Amygdala (tissue), 56 donors: ENCODE data around the gene PHC2.

Source experiments
- DNase-seq, 56 donors: peaks; one replicate each; lab custom pipeline; 2025; lab: John Stamatoyannopoulos, UW

PHC2 gene

DNA sequence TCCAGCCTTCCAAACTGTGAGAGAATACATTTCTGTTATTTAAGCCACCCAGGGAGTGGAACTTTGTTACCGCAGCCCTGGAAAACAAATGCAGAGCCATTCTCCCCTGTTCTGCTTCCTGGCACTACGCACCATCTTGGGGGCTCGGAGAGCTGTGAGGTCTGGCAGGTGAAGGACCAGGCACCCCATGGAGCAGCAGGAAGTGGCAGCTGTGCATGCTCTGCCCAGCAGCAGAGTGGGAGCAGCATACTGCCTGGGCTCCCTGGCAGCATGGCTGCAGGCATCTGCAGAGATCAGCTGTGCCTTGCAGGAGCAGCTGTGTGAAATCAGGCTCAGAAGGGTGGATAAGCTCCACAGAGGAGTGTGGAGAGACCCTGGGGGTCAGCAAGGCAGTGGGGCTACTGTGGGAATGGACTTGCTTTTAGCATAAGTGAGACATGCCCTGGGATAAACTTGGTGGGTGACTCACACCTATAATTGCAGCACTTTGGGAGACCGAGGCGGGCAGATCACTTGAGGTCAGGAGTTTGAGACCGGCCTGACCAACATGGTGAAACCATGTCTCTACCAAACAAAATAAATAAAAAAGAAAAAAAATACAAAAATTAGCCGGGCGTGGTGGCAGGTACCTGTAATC lies 23.9 kb upstream of the PHC2 start:
- no peak for DNase-seq

DNA sequence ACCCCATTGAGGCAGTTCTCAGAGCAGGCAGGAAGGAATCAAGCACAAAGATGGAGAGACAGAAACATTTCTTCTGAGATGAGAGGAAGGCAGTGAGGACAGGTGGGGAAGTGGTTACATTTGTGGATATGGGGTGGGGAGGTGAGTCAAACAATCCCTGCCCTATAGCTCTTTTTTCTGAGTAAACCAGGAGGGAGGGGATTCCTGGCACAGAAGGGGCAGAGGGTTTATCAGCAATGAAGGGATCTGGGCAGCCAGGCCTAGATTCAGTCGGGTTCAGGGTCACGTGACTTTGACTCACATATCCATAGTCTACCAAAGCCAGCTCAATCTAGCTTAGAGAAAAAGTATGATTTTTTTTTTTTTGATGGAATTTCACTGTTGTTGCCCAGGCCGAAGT lies 15.7 kb upstream of the PHC2 start:
- DNase-seq: no peak

DNA sequence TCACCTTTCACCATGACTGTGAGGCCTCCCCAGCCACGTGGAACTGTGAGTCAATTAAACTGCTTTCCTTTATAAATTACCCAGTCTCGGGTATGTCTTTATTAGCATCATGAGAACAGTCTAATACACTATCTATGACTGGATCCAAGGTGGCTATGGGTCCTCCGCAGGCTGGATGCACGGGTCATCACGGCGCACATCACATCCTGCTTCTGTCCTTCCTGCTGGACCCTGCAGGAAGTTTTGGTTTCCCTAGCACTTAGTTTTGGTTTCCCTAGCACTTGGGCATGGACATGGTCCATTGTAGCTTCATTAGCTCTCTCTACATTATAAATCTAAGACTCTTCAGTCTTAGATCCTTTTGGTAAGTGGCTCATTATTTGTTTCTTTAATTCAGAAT lies 14.2 kb upstream of the PHC2 start:
- no peak for DNase-seq

DNA sequence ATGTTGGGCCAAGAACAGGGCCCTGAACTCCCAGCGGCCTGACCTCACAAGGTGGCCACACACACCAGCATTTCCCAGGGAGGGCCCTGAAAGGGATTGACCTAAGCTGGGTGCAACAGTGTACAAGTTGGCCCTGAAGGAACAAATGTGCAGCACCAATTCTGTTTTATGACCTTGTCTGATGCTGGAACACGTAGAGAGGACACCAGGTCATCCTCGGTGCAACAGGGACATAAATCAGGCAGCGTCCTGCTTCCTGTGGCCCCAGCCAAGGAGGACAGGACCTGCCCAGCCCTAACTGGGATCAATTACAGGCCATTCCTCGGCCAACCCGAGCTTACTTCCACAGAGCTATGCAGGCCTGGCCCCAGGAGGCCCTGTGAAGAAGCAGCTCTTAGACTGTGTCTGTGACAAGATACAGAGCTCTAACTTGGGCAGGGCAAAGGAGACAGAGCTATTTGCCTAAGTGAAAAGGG lies 12.8 kb upstream of the PHC2 start:
- DNase-seq: no peak

DNA sequence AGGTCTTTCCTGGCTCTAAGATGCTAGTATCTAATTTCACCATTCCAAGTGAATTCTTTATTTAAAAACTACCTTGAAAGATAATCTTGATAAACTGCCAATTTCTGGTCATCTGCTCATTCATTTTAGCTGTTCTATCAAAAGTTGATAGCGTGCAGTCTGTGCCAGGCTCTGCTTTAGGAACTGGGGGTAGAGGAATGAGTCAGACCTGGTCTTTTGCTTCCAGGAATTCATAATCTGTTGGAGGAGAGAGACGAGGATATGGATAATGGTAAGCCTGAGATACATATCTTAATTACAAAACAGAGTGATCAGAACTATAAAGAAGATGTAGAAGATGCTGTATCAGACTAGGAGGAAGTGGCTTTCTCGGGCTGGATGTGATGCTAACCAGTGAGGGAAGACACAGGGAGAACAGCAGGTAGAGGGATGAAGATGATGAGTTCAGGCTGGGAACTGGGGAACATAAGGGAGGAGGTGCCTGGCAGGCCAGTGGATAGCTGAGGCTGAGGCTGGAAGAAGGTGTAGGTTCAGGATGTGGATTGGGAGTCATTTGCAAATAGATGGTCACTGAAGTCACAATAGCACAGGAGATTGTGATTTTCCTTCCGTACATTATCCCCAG lies 12.3 kb upstream of the PHC2 start:
- no peak for DNase-seq

DNA sequence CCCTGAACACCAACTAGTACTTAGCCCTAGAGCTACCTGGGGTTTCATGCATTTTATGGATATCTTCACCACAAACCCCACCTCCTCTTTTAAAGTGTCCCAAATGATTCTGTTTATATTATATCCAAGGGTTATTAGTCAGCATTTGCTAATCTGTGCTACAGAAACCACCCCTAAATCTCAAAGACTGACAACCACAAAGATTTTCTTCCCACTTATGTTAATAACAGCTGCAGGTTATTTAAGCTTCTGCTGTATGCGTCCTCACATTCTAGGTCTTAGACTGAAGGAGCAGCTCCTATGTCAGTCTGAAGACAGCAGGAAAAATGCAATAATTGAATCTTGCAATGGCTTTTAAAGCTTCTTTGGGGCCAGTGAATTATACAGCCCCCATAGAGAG lies 11.2 kb upstream of the PHC2 start:
- no peak for DNase-seq

DNA sequence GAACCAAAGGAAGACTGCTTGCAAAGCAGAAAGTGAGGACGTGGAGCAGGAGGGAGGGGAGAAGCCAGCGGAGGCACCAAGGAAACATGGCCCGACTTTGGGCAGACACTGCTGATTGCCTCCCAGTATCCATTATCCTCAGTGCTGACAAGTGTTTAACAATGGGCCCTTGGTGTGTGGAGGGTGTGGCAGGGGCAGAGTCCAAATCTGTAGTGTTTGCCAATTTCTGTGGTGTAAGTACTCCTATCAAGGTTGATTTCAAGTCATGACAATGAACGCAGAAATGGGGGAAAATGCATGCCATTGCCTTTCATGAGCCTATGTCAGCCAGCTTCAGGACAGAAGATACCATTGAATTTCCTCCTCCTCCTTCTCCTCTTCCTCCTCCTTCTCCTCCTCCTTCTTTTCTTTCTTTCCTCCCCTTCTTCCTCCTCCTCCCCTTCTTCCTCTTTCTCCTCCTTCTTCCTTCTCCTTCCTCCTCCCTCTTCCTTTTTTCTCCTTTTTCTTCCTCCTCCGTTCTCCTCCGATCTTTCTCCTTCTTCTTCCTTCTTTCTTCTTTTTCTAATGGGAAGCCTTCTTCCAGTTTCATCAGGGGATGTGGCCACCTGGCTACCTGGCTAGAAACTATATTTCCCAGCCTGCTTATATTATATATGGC lies 10.3 kb upstream of the PHC2 start:
- DNase-seq: no peak

DNA sequence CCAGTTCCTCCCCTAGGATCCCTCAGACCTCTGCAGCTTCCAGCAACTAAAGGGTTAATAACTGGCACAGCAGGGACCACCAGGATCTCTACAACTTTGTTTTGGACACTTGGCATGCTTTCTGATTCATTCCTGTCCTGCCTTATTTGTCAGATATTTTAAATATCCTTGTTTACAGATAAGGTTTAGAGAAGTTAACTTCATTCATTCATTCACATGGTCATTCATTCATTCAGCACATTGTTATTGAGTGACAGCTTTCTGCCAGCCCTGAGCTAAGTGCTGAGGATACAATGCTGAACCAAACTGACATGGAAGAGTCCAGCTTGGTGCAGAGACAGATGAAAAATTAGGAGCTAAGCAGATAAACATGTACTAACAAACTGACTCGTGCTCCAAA lies 8.8 kb upstream of the PHC2 start:
- DNase-seq: no peak

DNA sequence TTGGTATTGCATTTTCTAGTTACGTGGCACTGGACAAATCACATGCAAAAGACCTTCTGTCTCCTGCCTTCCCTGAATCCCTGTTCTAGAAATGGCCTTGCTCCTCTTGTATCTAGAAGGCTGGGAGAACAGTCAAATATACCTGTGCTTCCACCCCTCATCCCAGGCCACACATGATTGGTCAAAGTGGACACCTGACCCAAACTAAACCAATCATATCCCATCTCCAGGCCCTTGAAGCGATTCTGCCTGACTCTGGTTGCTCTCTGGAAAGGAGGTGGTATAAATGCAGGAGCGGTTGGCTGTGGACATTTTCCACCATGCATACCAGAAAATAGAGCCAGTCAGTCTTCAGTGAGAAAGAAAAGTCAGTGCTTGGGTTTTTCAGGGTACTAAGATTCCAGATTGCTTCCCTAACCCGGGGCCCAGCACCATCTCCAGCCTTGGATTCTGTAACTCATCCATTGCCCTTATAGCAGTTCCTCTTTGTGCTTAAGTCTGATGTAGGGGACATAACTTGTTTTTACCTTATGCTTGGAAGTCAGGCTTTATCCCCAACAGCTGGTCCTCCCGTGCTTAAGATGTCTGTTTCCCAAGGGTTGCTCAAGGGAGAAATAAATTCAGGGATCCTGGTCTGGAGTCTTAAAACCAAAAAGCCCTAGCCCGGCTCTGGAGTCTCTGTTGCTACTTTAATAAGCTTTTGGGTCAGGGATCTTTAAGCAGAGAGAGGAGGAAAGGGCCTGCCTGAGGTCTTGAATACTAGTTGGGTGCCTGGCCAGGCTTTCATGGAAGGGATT lies 7.7 kb upstream of the PHC2 start:
- no peak for DNase-seq

DNA sequence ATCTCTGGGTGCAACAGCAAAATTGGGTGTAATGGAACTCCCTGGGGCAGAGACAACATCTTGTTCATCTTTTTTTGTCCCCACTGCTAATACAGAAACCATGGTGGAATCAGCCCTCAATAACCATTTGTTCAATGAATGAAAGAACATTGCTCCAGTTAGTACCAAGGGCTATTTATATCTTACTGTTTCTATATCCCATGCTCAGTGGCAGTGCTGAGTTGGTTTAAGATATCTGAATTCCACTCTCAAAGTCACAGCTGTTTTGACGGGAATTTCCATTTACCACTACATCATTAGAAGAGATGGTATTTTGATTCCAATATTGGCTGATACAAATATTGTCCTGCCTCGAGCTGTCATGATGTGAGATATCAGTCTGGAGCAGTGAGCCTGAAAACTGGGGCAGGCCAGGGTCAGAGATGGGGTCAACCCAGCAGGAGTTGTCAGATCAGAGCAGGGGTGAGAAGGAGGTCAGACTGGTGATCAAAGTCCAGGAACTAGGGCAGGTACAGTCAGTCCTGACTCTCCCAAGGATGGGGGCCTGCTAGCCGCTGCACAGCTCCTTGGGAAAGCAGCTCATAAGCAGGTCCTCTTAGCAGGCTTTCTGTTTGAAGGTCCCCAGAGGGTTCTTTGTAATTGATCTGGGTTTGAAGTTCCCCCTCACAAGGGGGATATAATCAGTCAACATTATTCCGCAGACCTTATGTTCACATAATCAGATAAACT lies 5.8 kb upstream of the PHC2 start:
- peak in 1 of 56 donors; percentile 12 for DNase-seq

DNA sequence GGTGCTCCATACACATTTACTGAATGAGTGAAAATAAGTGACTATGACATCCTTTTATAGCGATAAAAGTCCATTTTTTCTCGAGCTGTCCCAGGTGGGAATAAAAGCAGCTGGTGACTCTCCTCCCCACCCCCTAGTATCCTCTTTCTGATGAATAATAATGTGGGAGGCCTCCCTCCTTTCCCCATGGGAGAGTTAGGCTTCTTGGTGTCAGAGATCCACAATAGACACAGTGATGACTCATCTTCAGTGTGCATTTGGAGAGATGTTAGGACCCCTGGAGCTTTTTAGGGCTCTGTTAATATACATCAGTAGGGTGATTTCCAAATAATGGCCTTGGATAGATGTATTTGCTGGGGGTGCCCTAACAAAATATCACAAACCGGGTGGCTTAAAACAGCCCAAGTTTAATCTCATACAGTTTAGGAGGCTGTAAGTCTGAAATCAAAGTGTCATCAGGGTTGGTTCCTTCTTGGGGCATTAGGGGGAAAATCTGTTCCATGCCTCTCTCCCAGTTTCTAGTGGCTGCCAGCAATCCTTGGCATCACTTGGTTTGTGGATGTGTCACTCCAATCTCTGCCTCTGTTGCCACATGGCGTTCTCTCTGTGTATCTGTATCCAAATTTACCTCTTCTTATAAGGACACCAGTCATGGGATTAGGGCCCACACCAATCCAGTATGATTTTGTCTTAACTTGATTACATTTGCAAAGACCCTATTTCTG lies 4.4 kb upstream of the PHC2 start:
- no peak for DNase-seq

DNA sequence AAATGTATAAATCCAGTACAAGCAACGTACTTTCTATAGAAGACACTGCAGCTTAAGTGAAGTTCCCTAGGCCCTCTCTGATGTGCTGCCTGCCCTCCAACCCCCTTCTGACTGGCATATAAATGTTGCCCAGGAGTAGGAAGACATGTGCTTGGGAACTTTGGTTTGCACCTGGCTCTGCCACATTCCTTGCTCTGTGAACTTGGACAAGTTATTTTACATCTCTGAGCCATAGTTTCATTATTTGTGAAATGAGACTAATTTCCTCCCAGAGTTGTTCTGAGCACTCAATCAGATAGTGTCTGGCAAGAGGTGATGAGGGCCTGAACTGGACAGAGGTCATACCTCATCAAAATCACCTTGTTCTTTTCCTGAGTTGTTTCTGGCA lies 3.5 kb upstream of the PHC2 start:
- no peak for DNase-seq

DNA sequence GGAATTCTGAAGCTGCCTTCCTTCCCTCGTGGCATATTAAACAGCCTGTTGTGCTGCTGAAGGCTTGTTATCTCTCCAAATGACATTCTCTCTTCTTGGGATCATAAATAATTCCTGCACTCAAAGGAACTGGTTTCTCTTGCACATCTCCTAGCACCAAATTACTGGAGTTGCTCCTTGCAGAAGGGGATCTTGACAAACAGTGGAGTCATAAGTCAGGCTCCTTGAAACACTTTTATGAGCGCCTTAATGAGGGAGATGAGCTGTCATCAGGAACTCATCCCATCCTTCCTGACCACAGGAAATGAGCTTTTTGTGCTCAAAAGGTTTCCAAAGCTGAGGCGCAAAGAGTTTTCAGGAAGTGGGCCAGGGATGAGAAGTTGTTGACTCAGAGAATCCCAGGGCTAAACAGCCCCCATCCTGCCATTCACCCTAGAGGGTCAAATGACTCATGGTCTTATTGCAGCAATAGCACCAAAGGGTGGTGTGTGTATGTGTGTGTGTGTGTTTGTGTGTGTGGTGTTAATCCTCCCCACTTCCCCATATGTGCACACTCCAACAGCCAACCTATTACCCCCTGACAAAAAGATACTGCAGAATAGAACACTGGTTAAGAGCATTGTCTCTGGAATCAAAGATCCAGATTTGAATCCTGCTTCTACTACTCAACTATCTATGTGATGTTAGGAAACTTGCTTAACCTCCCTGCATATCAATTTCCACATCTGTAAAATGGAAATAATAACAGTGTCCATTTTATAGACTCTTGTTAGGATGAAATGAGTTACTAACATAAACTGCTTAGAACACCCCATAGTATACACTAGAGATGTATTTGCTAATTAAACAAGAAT lies 2.8 kb upstream of the PHC2 start:
- peak in 3 of 56 donors; percentile 17 to 35 (median 20) for DNase-seq

DNA sequence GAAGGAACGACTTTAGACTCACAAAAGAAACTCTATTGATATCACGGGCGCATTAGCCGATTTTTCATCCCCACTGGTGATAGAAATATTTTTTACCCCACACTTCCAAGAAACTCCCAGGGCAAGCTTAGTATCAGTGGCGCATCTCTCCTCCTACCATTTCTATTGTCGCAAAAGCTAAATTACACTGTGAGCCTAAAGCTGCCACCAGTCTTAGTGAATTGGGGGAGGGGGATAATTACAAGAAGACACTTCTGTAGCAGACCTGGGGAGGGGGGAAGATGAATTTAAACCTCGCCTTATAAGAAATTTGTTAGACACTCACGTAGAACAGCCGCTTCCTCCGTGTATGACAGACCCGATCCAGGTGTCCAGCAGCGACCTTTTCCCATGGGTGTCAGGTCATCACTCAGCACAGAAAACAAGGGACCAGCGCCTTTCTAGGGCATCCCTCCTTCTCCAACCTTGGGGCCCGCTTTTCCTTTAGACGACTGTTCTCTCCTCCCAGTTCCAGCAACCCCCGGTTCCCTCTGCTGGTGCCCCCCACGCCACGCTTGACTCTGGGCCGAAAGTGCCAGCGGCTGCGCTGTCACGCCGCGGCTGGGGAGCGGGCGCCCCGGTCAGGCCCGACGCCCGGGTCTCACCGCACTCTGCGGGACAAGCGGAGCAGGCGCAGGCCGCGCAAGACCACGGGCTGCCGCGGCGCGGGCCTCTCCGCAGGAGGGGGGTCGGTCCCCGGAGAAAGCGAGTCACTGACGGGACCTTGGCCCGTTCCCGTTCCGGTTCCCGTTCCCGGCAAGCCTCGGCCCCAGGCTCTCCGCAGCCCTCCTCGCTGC lies 821 bp downstream of the PHC2 start:
- peak in 17 of 56 donors; percentile 21 to 68 (median 43) for DNase-seq

DNA sequence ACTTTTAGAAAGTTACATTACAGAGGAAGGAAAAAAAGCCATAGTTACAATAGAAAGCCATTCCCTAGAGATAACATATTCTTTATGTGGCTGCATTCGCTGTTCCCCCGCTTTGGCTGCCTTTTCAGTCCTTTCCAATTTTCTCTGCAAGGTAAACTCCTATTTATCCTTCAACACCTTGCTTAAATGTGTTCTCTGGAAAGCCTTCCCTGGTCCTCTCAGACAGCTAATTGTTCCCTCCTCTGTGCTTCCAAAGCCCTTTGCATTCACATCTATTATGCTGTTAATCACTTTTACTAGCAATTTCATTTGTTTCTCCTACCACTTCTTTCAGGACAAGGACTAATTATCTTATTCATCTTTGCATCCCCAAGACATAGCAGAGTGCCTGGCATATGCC lies 1.6 kb downstream of the PHC2 start:
- no peak for DNase-seq

DNA sequence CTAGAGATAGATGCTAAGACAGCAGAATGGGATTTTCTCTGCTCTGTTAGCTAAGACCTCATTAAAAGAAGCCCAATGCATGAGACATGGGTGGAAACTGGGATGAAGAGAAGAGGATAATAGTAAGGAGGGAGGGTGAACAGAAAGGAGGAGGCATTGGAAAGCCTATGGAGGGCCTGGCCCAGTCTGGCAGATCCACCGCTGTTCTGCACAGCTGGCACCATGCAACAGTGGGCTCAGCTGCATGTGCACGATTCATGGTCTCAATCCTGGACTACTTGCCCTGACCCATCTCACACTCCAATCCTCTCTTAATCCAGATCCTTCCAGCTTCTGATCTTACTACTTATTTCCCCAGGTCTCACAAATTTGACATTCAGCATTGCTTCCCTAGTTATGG lies 2.2 kb downstream of the PHC2 start:
- DNase-seq: no peak

DNA sequence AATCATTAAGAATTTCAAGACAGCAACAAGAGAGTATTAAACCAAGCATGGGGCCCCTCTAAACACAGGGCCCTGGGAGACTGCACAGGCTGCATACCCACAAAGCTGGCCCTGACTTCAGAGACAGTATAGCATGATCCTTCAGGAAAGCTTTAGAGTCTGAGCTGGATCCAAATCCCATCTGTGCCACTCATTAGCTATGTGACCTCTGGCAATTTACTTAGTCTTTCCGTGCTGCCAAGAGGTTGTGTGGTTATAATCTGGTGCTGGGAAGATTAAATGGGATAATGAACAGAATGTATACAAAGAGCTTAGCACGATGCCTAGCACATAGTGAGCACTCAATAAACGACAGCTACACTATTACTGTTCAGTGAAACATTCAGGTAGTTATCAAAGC lies 4.0 kb downstream of the PHC2 start:
- no peak for DNase-seq

DNA sequence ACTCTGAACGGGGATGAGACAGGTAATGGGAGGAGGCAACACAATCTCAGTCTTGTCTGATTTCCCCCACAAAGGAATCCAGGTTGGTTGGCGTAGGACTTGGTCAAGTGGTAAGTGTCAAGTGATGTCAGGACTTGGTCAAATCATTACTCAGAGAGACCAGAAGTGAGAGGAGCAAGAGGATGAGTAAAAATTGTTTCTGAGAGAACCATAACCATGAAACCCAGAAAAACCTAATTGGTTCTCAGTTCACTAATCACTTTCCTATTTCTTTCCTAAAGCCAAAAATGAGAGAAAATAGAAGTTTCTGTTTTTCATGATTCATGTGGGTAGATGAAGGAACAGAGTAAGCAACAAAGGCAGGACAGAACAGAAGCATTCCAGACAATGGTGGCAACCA lies 5.0 kb downstream of the PHC2 start:
- DNase-seq: no peak
